ENCODE results near the gene KLHL5. TPM values are rescaled to one million over a fixed set of nuclear protein-coding genes. Genes with fewer than 3 reads are reported as not detected.

KLHL5 gene
- total RNA-seq, 1 donor from 2014 or later = 44.8 TPM

- H3K27me3 Mint-ChIP-seq = no peaks in the 10 kb centered on the region
- peaks cover 21% of the 10 kb centered on the region for H3K4me1 Mint-ChIP-seq (ENCODE audit: low read depth)
- no peak overlapping the region for H3K4me3 Mint-ChIP-seq (ENCODE audit: low read depth)
- no peak overlapping the region for H3K27ac Mint-ChIP-seq
- H3K36me3 Mint-ChIP-seq (ENCODE audit: insufficient read depth) = no peaks in the 10 kb centered on the region
- no peaks in the 10 kb centered on the region for H3K9me3 Mint-ChIP-seq (ENCODE audit: low read depth)
- DNase-seq (ENCODE audit: low spot score, unreplicated experiment) = no peak
- TF ChIP-seq CTCF (IDR thresholded peaks at IDR 0.05; ENCODE audit: unreplicated experiment) = no peak
Observed at GRCh38 chr4:39061457-39061856, 575 bp upstream of the KLHL5 start.

GRCh38 chr4:39062770-39063097 is 702 bp downstream of the KLHL5 start:
- TF ChIP-seq CTCF (IDR thresholded peaks at IDR 0.05; ENCODE audit: unreplicated experiment) = no peak
- no peaks in the 10 kb centered on the region for H3K9me3 Mint-ChIP-seq (ENCODE audit: low read depth)
- no peak overlapping the region for H3K4me3 Mint-ChIP-seq (ENCODE audit: low read depth)
- peaks cover 27% of the 10 kb centered on the region for H3K4me1 Mint-ChIP-seq (ENCODE audit: low read depth)
- no peaks in the 10 kb centered on the region for H3K27me3 Mint-ChIP-seq
- no peaks in the 10 kb centered on the region for H3K36me3 Mint-ChIP-seq (ENCODE audit: insufficient read depth)
- DNase-seq (ENCODE audit: low spot score, unreplicated experiment) = no peak
- H3K27ac Mint-ChIP-seq = peak overlapping the region; percentile 60

- no peaks in the 10 kb centered on the region for H3K9me3 Mint-ChIP-seq (ENCODE audit: low read depth)
- H3K36me3 Mint-ChIP-seq (ENCODE audit: insufficient read depth) = no peaks in the 10 kb centered on the region
- peaks cover 27% of the 10 kb centered on the region for H3K4me1 Mint-ChIP-seq (ENCODE audit: low read depth)
- no peaks in the 10 kb centered on the region for H3K27me3 Mint-ChIP-seq
- no peak overlapping the region for H3K4me3 Mint-ChIP-seq (ENCODE audit: low read depth)
- no peak overlapping the region for H3K27ac Mint-ChIP-seq
- no peak for DNase-seq (ENCODE audit: low spot score, unreplicated experiment)
- no peak for TF ChIP-seq CTCF (IDR thresholded peaks at IDR 0.05; ENCODE audit: unreplicated experiment)
Observed at GRCh38 chr4:39063430-39063829, 1.4 kb downstream of the KLHL5 start.

- H3K27ac Mint-ChIP-seq = no peak overlapping the region
- no peak for TF ChIP-seq CTCF (IDR thresholded peaks at IDR 0.05; ENCODE audit: unreplicated experiment)
- H3K4me1 Mint-ChIP-seq (ENCODE audit: low read depth) = peaks cover 22% of the 10 kb centered on the region
- no peaks in the 10 kb centered on the region for H3K27me3 Mint-ChIP-seq
- no peak for DNase-seq (ENCODE audit: low spot score, unreplicated experiment)
- no peak overlapping the region for H3K4me3 Mint-ChIP-seq (ENCODE audit: low read depth)
- H3K9me3 Mint-ChIP-seq (ENCODE audit: low read depth) = no peaks in the 10 kb centered on the region
- H3K36me3 Mint-ChIP-seq (ENCODE audit: insufficient read depth) = no peaks in the 10 kb centered on the region
Observed at GRCh38 chr4:39066371-39066770, 4.3 kb downstream of the KLHL5 start.

GRCh38 chr4:39067031-39067430 is 5.0 kb downstream of the KLHL5 start:
- peaks cover 16% of the 10 kb centered on the region for H3K4me1 Mint-ChIP-seq (ENCODE audit: low read depth)
- H3K27me3 Mint-ChIP-seq = no peaks in the 10 kb centered on the region
- no peak overlapping the region for H3K4me3 Mint-ChIP-seq (ENCODE audit: low read depth)
- H3K27ac Mint-ChIP-seq = no peak overlapping the region
- H3K36me3 Mint-ChIP-seq (ENCODE audit: insufficient read depth) = no peaks in the 10 kb centered on the region
- no peaks in the 10 kb centered on the region for H3K9me3 Mint-ChIP-seq (ENCODE audit: low read depth)
- DNase-seq (ENCODE audit: low spot score, unreplicated experiment) = no peak
- no peak for TF ChIP-seq CTCF (IDR thresholded peaks at IDR 0.05; ENCODE audit: unreplicated experiment)

Measured in progenitor cell of endocrine pancreas (in vitro differentiated cells).